PC-9 (cell line): Measurements from ENCODE around the gene GPRIN1. TPM values are rescaled to one million over a fixed set of nuclear protein-coding genes. Genes with fewer than 3 reads are reported as not detected.
A peak's percentile ranks its signal among the peaks of the same experiment; 100 is the strongest.
"Not testable (repeated sequence)": the region's sequence is repeated elsewhere in the genome, so short reads cannot be mapped to it uniquely, and the experiment has no call there.

Experiments used
- BruUV-seq: library from RNA; stranded (reverse); fragments of 400-500 nt; replicated peaks from 2 replicates; lab custom pipeline; 2021; lab: Mats Ljungman, UMichigan
- CTCF ChIA-PET: fragments of 300-600 bp; sonication (Branson Sonifier 250); formaldehyde crosslinking; loops from one replicate; lab custom pipeline; 2022; ENCODE audit warnings: antibody characterized with exemption; lab: Charles Lee
- POLR2A ChIA-PET: fragments of 300-600 bp; sonication (Branson Sonifier 250); formaldehyde crosslinking; loops from one replicate; lab custom pipeline; 2022; ENCODE audit warnings: antibody characterized with exemption; ENCODE audit not compliant: unreplicated experiment; lab: Charles Lee
- DNase-seq, 2 experiments: peaks; one replicate each; pipeline versions ENCODE4 v3.0.0 to v3.0.0-alpha.2; 2015 to 2022; ENCODE audit warnings: mixed read lengths in 1 of 2
- H2AFZ ChIP-seq: fragments of 200-600 bp; sonication (generic); 2 replicates; pipeline ENCODE4 v1.8.1; 2017; ENCODE audit warnings: antibody characterized with exemption
- H3F3A ChIP-seq: fragments of 200-600 bp; sonication (generic); 2 replicates; pipeline ENCODE4 v1.8.1; 2017; ENCODE audit warnings: antibody characterized with exemption, mild to moderate bottlenecking, low read depth; ENCODE audit not compliant: insufficient read depth
- H3K27ac ChIP-seq: fragments of 200-600 bp; sonication (generic); 2 replicates; pipeline ENCODE4 v1.6.1; 2016; ENCODE audit warnings: mixed run types
- H3K27me3 ChIP-seq: fragments of 200-600 bp; sonication (generic); 2 replicates; pipeline ENCODE4 v1.6.1; 2016; ENCODE audit warnings: low read depth, mixed run types; ENCODE audit not compliant: insufficient read depth
- H3K36me3 ChIP-seq: fragments of 200-600 bp; sonication (generic); 2 replicates; pipeline ENCODE4 v1.6.1; 2016; ENCODE audit warnings: low read depth, mixed run types
- H3K4me1 ChIP-seq: fragments of 200-600 bp; sonication (generic); replicated peaks from 2 replicates; pipeline ENCODE4 v1.6.1; 2016; ENCODE audit warnings: mixed run types; ENCODE audit not compliant: insufficient read depth
- H3K4me2 ChIP-seq: fragments of 200-600 bp; sonication (generic); 2 replicates; pipeline ENCODE4 v1.6.1; 2017; ENCODE audit warnings: mixed run types
- H3K4me3 ChIP-seq: fragments of 200-600 bp; sonication (generic); 2 replicates; pipeline ENCODE4 v1.6.1; 2016; ENCODE audit warnings: mixed run types
- H3K79me2 ChIP-seq: fragments of 200-600 bp; sonication (generic); 2 replicates; pipeline ENCODE4 v1.6.1; 2017; ENCODE audit warnings: low read depth, mixed run types
- H3K9me2 ChIP-seq: fragments of 200-600 bp; sonication (generic); 2 replicates; pipeline ENCODE4 v1.8.1; 2017; ENCODE audit warnings: mild to moderate bottlenecking; ENCODE audit not compliant: insufficient read depth
- H3K9me3 ChIP-seq: fragments of 200-600 bp; sonication (generic); 2 replicates; pipeline ENCODE4 v1.8.1; 2016; ENCODE audit warnings: low read depth; ENCODE audit not compliant: insufficient read depth
- H4K20me1 ChIP-seq: fragments of 200-600 bp; sonication (generic); 2 replicates; pipeline ENCODE4 v1.8.1; 2017; ENCODE audit not compliant: insufficient read depth
- CTCF ChIP-seq: fragments of 200-600 bp; sonication (generic); conservative IDR thresholded peaks from 2 replicates; pipeline ENCODE4 v1.6.1; 2017; ENCODE audit warnings: mixed run types, antibody characterized with exemption, mild to moderate bottlenecking, moderate library complexity
- EZH2 ChIP-seq: fragments of 200-600 bp; sonication (generic); IDR thresholded peaks from 2 replicates; pipeline ENCODE4 v1.8.0; 2017; ENCODE audit warnings: antibody characterized with exemption, low read depth
- intact Hi-C: fragments of 100-400 bp; cut with micrococcal nuclease; formaldehyde crosslinking; loops from one replicate; pipeline ENCODE4 v1.10.0; 2022; ENCODE audit not compliant: unreplicated experiment
- total RNA-seq: library from RNA; stranded (reverse); gene quantifications from 2 replicates; pipeline ENCODE4 v1.2.3, GENCODE V29; 2021

Gene GPRIN1
- total RNA-seq, 1 experiment from 2014 or later, result 7.2 TPM

GRCh38 chr5:176557846-176558245, 52.1 kb downstream of the GPRIN1 start:
- no peak overlapping the region for H3K4me2 ChIP-seq
- H2AFZ ChIP-seq, result no peak overlapping the region
- no peak for TF ChIP-seq EZH2
- no peak for TF ChIP-seq CTCF
- no peak overlapping the region for H3K27ac ChIP-seq
- no peak for DNase-seq
- no peaks in the 10 kb centered on the region for H4K20me1 ChIP-seq
- H3K36me3 ChIP-seq, result no peaks in the 10 kb centered on the region
- no peaks in the 10 kb centered on the region for H3K9me2 ChIP-seq
- BruUV-seq, result no TSS peak
- H3K4me3 ChIP-seq, result no peak overlapping the region
- intact Hi-C loops, result no loop called here
- ChIA-PET POLR2A (no interaction called here), CTCF (no interaction called here)
- H3K9me3 ChIP-seq, result no peaks in the 10 kb centered on the region
- peaks cover 28% of the 10 kb centered on the region for H3F3A ChIP-seq
- no peaks in the 10 kb centered on the region for H3K79me2 ChIP-seq
- H3K4me1 ChIP-seq, result peaks cover 25% of the 10 kb centered on the region
- no peaks in the 10 kb centered on the region for H3K27me3 ChIP-seq

GRCh38 chr5:176553260-176554085, 56.5 kb downstream of the GPRIN1 start:
- ChIA-PET CTCF (interaction anchor here (0.9 to 1.1 kb wide), 2 partner anchors 10 to 106 kb away, joined by 5 to 12 read pairs; no protein-coding TSS in a partner anchor), POLR2A (interaction anchor here (0.6 to 0.8 kb wide), 2 partner anchors 10 to 103 kb away, joined by 4 to 9 read pairs; no protein-coding TSS in a partner anchor)
- BruUV-seq, result no TSS peak
- intact Hi-C loops, result no loop called here
- Histone ChIP-seq H3K4me2 (peak overlapping the region; percentile 76), H2AFZ (peak overlapping the region; percentile 36; the same call in 1 of the 2 replicates), H3K36me3 (no peaks in the 10 kb centered on the region), H3K9me2 (no peaks in the 10 kb centered on the region), H3K4me1 (peaks cover 31% of the 10 kb centered on the region), H3K9me3 (no peaks in the 10 kb centered on the region), H3K4me3 (peak overlapping the region; percentile 33; the same call in 1 of the 2 replicates), H3K27me3 (no peaks in the 10 kb centered on the region), H3F3A (peaks cover 31% of the 10 kb centered on the region), H3K79me2 (no peaks in the 10 kb centered on the region), H4K20me1 (no peaks in the 10 kb centered on the region), H3K27ac (peak overlapping the region; percentile 87)
- peak; percentile 65 to 95 for DNase-seq
- TF ChIP-seq EZH2, result no peak
- TF ChIP-seq CTCF, result no peak

GRCh38 chr5:176552332-176552869, 57.6 kb downstream of the GPRIN1 start:
- Histone ChIP-seq H3K4me2 (peak overlapping the region; percentile 76), H4K20me1 (no peaks in the 10 kb centered on the region), H3K36me3 (no peaks in the 10 kb centered on the region), H3K9me3 (no peaks in the 10 kb centered on the region), H3K79me2 (no peaks in the 10 kb centered on the region), H3K4me3 (no peak overlapping the region), H2AFZ (no peak overlapping the region), H3K27me3 (no peaks in the 10 kb centered on the region), H3F3A (peaks cover 36% of the 10 kb centered on the region), H3K9me2 (no peaks in the 10 kb centered on the region), H3K27ac (peak overlapping the region; percentile 87), H3K4me1 (peaks cover 41% of the 10 kb centered on the region)
- ChIA-PET POLR2A (no interaction called here), CTCF (interaction anchor here (0.5 kb wide), 1 partner anchor 9 kb away, joined by 10 read pairs; no protein-coding TSS in a partner anchor)
- DNase-seq, result no peak
- intact Hi-C loops, result no loop called here
- no TSS peak for BruUV-seq
- TF ChIP-seq EZH2 (no peak), CTCF (no peak)

- Histone ChIP-seq H3F3A (peaks cover 45% of the 10 kb centered on the region), H3K4me1 (peaks cover 52% of the 10 kb centered on the region)
- DNase-seq, CTCF ChIA-PET, H3K9me3 ChIP-seq, POLR2A ChIA-PET, H3K27me3 ChIP-seq, H3K36me3 ChIP-seq, H3K9me2 ChIP-seq, H3K27ac ChIP-seq, H3K4me2 ChIP-seq, H3K4me3 ChIP-seq, BruUV-seq, H2AFZ ChIP-seq, intact Hi-C loops, H4K20me1 ChIP-seq, H3K79me2 ChIP-seq: not testable (repeated sequence)
These were observed 59.0 kb downstream of the GPRIN1 start for GRCh38 chr5:176550937-176551336.
